Neural progenitor cell (in vitro differentiated cells): Measurements from ENCODE around the gene FLRT2. TPM values are rescaled to one million over a fixed set of nuclear protein-coding genes. Genes with fewer than 3 reads are reported as not detected.

ENCODE experiments used
- DNase-seq: peaks from one replicate; pipeline ENCODE4 v3.0.0-alpha.2; 2016; ENCODE audit warnings: low spot score
- H2AFZ ChIP-seq: fragments of 200-600 bp; sonication (generic); replicated peaks from 2 replicates; pipeline ENCODE4 v1.6.1; 2016; ENCODE audit warnings: antibody characterized with exemption
- H3F3A ChIP-seq: fragments of 200-600 bp; sonication (generic); 2 replicates; pipeline ENCODE4 v1.6.1; 2016; ENCODE audit warnings: antibody characterized with exemption, low read depth
- H3K27ac ChIP-seq: fragments of 200-600 bp; sonication (generic); 2 replicates; pipeline ENCODE4 v1.5.1; 2016; ENCODE audit warnings: mild to moderate bottlenecking
- H3K27me3 ChIP-seq: fragments of 200-600 bp; sonication (generic); 2 replicates; pipeline ENCODE4 v1.6.1; 2016; ENCODE audit warnings: mild to moderate bottlenecking, moderate library complexity
- H3K36me3 ChIP-seq: fragments of 200-600 bp; sonication (generic); 2 replicates; pipeline ENCODE4 v1.5.1; 2016
- H3K4me1 ChIP-seq: fragments of 200-600 bp; sonication (generic); 2 replicates; pipeline ENCODE4 v1.6.1; 2016; ENCODE audit warnings: mixed run types
- H3K4me2 ChIP-seq: fragments of 200-600 bp; sonication (generic); 2 replicates; pipeline ENCODE4 v1.6.1; 2016
- H3K4me3 ChIP-seq: fragments of 200-600 bp; sonication (generic); 2 replicates; pipeline ENCODE4 v1.5.1; 2016
- H3K79me2 ChIP-seq: fragments of 200-600 bp; sonication (generic); 2 replicates; pipeline ENCODE4 v1.6.1; 2016; ENCODE audit warnings: low read depth
- H3K9ac ChIP-seq: fragments of 200-600 bp; sonication (generic); 2 replicates; pipeline ENCODE4 v1.6.1; 2016
- H3K9me3 ChIP-seq: fragments of 200-600 bp; sonication (generic); 2 replicates; pipeline ENCODE4 v1.5.1; 2016; ENCODE audit warnings: low read depth
- H4K20me1 ChIP-seq: fragments of 200-600 bp; sonication (generic); 2 replicates; pipeline ENCODE4 v1.6.1; 2016; ENCODE audit warnings: low read depth
- H3K27ac Mint-ChIP-seq: 3 replicates; pipeline ENCODE4 v1.8.0; 2021; ENCODE audit warnings: mixed read lengths
- H3K27me3 Mint-ChIP-seq: 2 replicates; pipeline ENCODE4 v1.8.0; 2022; ENCODE audit warnings: low read depth, mild to moderate bottlenecking, inconsistent platforms, moderate library complexity, mixed read lengths; ENCODE audit not compliant: insufficient read depth
- H3K36me3 Mint-ChIP-seq: 3 replicates; pipeline ENCODE4 v1.8.0; 2021; ENCODE audit warnings: mixed read lengths
- H3K4me1 Mint-ChIP-seq: 3 replicates; pipeline ENCODE4 v1.8.0; 2021; ENCODE audit warnings: mixed read lengths
- H3K4me3 Mint-ChIP-seq: 3 replicates; pipeline ENCODE4 v1.8.0; 2021; ENCODE audit warnings: mild to moderate bottlenecking, moderate library complexity, mixed read lengths
- H3K9me3 Mint-ChIP-seq: 3 replicates; pipeline ENCODE4 v1.8.0; 2020; ENCODE audit warnings: mixed read lengths
- EZH2 ChIP-seq: fragments of 200-600 bp; sonication (generic); IDR thresholded peaks from 2 replicates; pipeline ENCODE4 v1.6.1; 2017; ENCODE audit warnings: antibody characterized with exemption, mild to moderate bottlenecking, moderate library complexity
- EZH2phosphoT487 ChIP-seq: fragments of 200-600 bp; sonication (generic); IDR thresholded peaks from 2 replicates; pipeline ENCODE4 v1.6.1; 2017; ENCODE audit warnings: antibody characterized with exemption
- total RNA-seq: library from RNA; depleted of rRNA; stranded (reverse); fragments of >200 nt; gene quantifications from 2 replicates; pipeline ENCODE4 v1.2.3, GENCODE V29; 2015; ENCODE audit warnings: low replicate concordance
- TF ChIP-seq, protein P1 (sequence below): fragments of 200-600 bp; sonication (generic); IDR thresholded peaks from 2 replicates; pipeline ENCODE4 v1.5.1; 2017; ENCODE audit warnings: antibody characterized with exemption, mild to moderate bottlenecking

The FLRT2 gene
- total RNA-seq, 1 donor from 2014 or later, result 8.5 TPM

DNA sequence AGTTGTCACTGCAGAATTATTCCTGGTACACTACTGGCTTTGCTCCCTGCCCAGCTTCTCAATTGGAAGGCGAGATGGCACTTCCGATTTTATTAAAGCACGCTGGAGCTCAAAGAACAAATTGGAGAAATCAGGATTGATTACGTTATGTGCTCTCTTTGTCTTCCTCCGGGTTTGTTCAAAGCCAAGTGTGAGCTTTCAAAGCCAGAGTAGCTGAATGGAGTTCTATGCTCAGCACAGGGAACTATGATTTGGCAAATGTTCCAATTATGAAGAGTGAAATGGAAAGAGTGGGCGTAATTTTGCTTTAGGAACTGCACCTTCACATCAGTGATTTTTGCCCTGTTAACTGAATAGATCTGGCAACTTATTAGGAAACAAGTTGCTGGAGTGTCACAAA is 72.4 kb downstream of the FLRT2 start:
- H3K4me2 ChIP-seq, result no peak overlapping the region
- H3K27me3 ChIP-seq, result no peaks in the 10 kb centered on the region
- TF ChIP-seq, protein P1, sequence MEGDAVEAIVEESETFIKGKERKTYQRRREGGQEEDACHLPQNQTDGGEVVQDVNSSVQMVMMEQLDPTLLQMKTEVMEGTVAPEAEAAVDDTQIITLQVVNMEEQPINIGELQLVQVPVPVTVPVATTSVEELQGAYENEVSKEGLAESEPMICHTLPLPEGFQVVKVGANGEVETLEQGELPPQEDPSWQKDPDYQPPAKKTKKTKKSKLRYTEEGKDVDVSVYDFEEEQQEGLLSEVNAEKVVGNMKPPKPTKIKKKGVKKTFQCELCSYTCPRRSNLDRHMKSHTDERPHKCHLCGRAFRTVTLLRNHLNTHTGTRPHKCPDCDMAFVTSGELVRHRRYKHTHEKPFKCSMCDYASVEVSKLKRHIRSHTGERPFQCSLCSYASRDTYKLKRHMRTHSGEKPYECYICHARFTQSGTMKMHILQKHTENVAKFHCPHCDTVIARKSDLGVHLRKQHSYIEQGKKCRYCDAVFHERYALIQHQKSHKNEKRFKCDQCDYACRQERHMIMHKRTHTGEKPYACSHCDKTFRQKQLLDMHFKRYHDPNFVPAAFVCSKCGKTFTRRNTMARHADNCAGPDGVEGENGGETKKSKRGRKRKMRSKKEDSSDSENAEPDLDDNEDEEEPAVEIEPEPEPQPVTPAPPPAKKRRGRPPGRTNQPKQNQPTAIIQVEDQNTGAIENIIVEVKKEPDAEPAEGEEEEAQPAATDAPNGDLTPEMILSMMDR, result no peak
- TF ChIP-seq EZH2phosphoT487, result no peak
- no peak overlapping the region for H2AFZ ChIP-seq
- no peaks in the 10 kb centered on the region for H3K79me2 ChIP-seq
- peaks cover 16% of the 10 kb centered on the region for H3K4me1 ChIP-seq
- no peaks in the 10 kb centered on the region for H3K9me3 ChIP-seq
- no peak overlapping the region for H3K9ac ChIP-seq
- H3K27ac Mint-ChIP-seq, result no peak overlapping the region
- no peaks in the 10 kb centered on the region for H3K9me3 Mint-ChIP-seq
- no peaks in the 10 kb centered on the region for H3K36me3 ChIP-seq
- DNase-seq, result no peak
- no peak overlapping the region for H3K27ac ChIP-seq
- H3K27me3 Mint-ChIP-seq, result no peaks in the 10 kb centered on the region
- H4K20me1 ChIP-seq, result no peaks in the 10 kb centered on the region
- peaks cover 14% of the 10 kb centered on the region for H3K36me3 Mint-ChIP-seq
- no peak overlapping the region for H3K4me3 ChIP-seq
- peaks cover 23% of the 10 kb centered on the region for H3K4me1 Mint-ChIP-seq
- H3F3A ChIP-seq, result no peaks in the 10 kb centered on the region
- H3K4me3 Mint-ChIP-seq, result no peak overlapping the region

DNA sequence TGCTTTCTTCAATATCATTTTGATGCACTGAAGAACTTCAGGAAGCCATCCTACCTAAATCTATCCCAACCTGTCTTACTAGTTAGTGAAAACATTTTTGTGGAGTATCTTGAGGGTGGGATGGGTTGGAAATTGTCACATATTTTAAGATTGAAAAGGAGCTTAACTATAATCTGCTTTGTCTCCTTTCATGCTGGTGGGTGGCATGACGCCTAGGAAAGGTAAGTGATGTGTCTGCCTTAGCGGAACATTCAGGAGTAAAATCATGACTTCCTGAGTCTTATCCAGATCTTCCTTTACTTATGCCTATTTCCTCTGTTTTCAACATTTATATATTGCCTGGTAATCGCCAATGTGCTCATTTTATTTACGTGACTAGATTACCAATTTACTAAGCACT is 74.1 kb downstream of the FLRT2 start:
- peaks cover 7% of the 10 kb centered on the region for H3K36me3 Mint-ChIP-seq
- Histone ChIP-seq H2AFZ (no peak overlapping the region), H3F3A (no peaks in the 10 kb centered on the region), H3K27me3 (no peaks in the 10 kb centered on the region), H3K4me1 (peaks cover 16% of the 10 kb centered on the region), H3K4me2 (no peak overlapping the region), H3K4me3 (no peak overlapping the region), H3K79me2 (no peaks in the 10 kb centered on the region), H3K9ac (no peak overlapping the region), H3K36me3 (no peaks in the 10 kb centered on the region), H3K27ac (no peak overlapping the region), H3K9me3 (no peaks in the 10 kb centered on the region), H4K20me1 (no peaks in the 10 kb centered on the region)
- H3K9me3 Mint-ChIP-seq, result no peaks in the 10 kb centered on the region
- no peak overlapping the region for H3K27ac Mint-ChIP-seq
- H3K4me3 Mint-ChIP-seq, result no peak overlapping the region
- peaks cover 23% of the 10 kb centered on the region for H3K4me1 Mint-ChIP-seq
- no peaks in the 10 kb centered on the region for H3K27me3 Mint-ChIP-seq
- no peak for TF ChIP-seq EZH2phosphoT487
- TF ChIP-seq, protein P1, result no peak
- TF ChIP-seq EZH2, result no peak
- no peak for DNase-seq

DNA sequence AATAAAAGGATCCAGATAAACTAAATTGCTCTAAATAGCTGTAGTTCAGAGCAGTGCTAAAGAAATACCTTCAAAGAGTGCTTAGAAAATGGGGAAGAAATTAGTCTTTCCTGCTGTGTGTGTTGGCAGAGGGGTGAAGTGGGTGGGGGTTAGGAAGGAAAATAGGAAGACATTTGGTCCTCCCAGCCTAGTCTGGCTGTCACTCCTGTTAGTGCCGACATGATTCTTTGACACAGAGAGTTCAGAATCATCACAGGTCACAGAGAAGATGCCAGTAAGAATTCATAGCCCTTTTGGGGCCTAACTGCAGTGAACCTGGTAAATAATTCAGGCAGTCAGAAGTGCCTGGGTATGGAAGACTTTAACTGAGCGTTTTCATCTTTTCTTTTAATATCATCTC is 74.8 kb downstream of the FLRT2 start:
- Histone ChIP-seq H3K36me3 (no peaks in the 10 kb centered on the region), H3K4me2 (no peak overlapping the region), H3K4me1 (peaks cover 16% of the 10 kb centered on the region), H3K79me2 (no peaks in the 10 kb centered on the region), H3K9me3 (no peaks in the 10 kb centered on the region), H3F3A (no peaks in the 10 kb centered on the region), H2AFZ (no peak overlapping the region), H3K27ac (no peak overlapping the region), H3K9ac (no peak overlapping the region), H3K27me3 (no peaks in the 10 kb centered on the region), H4K20me1 (no peaks in the 10 kb centered on the region), H3K4me3 (no peak overlapping the region)
- Mint-ChIP-seq H3K9me3 (no peaks in the 10 kb centered on the region), H3K36me3 (peaks cover 9% of the 10 kb centered on the region), H3K27me3 (no peaks in the 10 kb centered on the region), H3K4me3 (no peak overlapping the region), H3K27ac (no peak overlapping the region), H3K4me1 (peaks cover 23% of the 10 kb centered on the region)
- no peak for DNase-seq
- TF ChIP-seq EZH2phosphoT487 (no peak), EZH2 (no peak)
- TF ChIP-seq, protein P1, result no peak
